H9 (cell line): ENCODE data around the gene KL. TPM values are rescaled to one million over a fixed set of nuclear protein-coding genes. Genes with fewer than 3 reads are reported as not detected.

ENCODE experiments used
- DNase-seq: peaks from one replicate; pipeline ENCODE4 v3.0.0-alpha.2; 2017
- H2AFZ ChIP-seq: one replicate; pipeline ENCODE4 v1.6.1; 2013; ENCODE audit warnings: mild to moderate bottlenecking, low read length, control low read depth, moderate library complexity
- H2AK5ac ChIP-seq: 2 replicates; pipeline ENCODE4 v1.6.1; 2013; ENCODE audit warnings: low read length, control low read depth, mixed read lengths; ENCODE audit not compliant: insufficient read length
- H2BK120ac ChIP-seq: one replicate; pipeline ENCODE4 v1.6.1; 2013; ENCODE audit warnings: low read depth, mild to moderate bottlenecking, low read length, control low read depth, inconsistent platforms; ENCODE audit not compliant: poor library complexity, severe bottlenecking
- H2BK12ac ChIP-seq: 2 replicates; pipeline ENCODE4 v1.6.1; 2013; ENCODE audit warnings: low read length, control low read depth, mixed read lengths, low read depth; ENCODE audit not compliant: insufficient read length
- H2BK15ac ChIP-seq: 2 replicates; pipeline ENCODE4 v1.6.1; 2013; ENCODE audit warnings: low read depth, low read length, control low read depth
- H2BK20ac ChIP-seq: one replicate; pipeline ENCODE4 v1.6.1; 2013; ENCODE audit warnings: low read depth, mild to moderate bottlenecking, low read length, control low read depth, inconsistent platforms; ENCODE audit not compliant: poor library complexity, severe bottlenecking
- H2BK5ac ChIP-seq: 2 replicates; pipeline ENCODE4 v1.6.1; 2013; ENCODE audit warnings: low read length, control low read depth, mixed read lengths; ENCODE audit not compliant: insufficient read length
- H3K14ac ChIP-seq: 2 replicates; pipeline ENCODE4 v1.6.1; 2013; ENCODE audit warnings: low read length, control low read depth; ENCODE audit not compliant: insufficient read depth
- H3K18ac ChIP-seq: 2 replicates; pipeline ENCODE4 v1.6.1; 2013; ENCODE audit warnings: low read depth, mild to moderate bottlenecking, mixed read lengths, low read length, control low read depth; ENCODE audit not compliant: insufficient read length
- H3K23ac ChIP-seq: 2 replicates; pipeline ENCODE4 v1.6.1; 2013; ENCODE audit warnings: low read length, control low read depth, mixed read lengths, low read depth; ENCODE audit not compliant: insufficient read length
- H3K23me2 ChIP-seq: 2 replicates; pipeline ENCODE4 v1.6.1; 2013; ENCODE audit warnings: low read depth, mild to moderate bottlenecking, mixed read lengths, low read length, control low read depth; ENCODE audit not compliant: insufficient read length, poor library complexity, severe bottlenecking
- H3K27ac ChIP-seq: 2 replicates; pipeline ENCODE4 v1.5.1; 2013; ENCODE audit warnings: low read length, control low read depth, mixed read lengths, low read depth; ENCODE audit not compliant: insufficient read length
- H3K27me3 ChIP-seq: 2 replicates; pipeline ENCODE4 v1.6.1; 2013; ENCODE audit warnings: low read length, control low read depth, inconsistent platforms; ENCODE audit not compliant: insufficient read depth
- H3K4ac ChIP-seq: 2 replicates; pipeline ENCODE4 v1.6.1; 2013; ENCODE audit warnings: low read depth, mild to moderate bottlenecking, control low read depth, inconsistent platforms, low read length, moderate library complexity
- H3K4me1 ChIP-seq: 2 replicates; pipeline ENCODE4 v1.6.1; 2013; ENCODE audit warnings: low read length, control low read depth, inconsistent platforms; ENCODE audit not compliant: insufficient read depth
- H3K4me2 ChIP-seq: 2 replicates; pipeline ENCODE4 v1.6.1; 2013; ENCODE audit warnings: low read length, control low read depth, mixed read lengths; ENCODE audit not compliant: insufficient read length, insufficient read depth
- H3K56ac ChIP-seq: 2 replicates; pipeline ENCODE4 v1.6.1; 2013; ENCODE audit warnings: low read depth, mild to moderate bottlenecking, mixed read lengths, low read length, control low read depth; ENCODE audit not compliant: insufficient read length
- H3K79me1 ChIP-seq: 2 replicates; pipeline ENCODE4 v1.6.1; 2013; ENCODE audit warnings: low read depth, mild to moderate bottlenecking, moderate library complexity, low read length, control low read depth, inconsistent platforms; ENCODE audit not compliant: insufficient read depth, poor library complexity, severe bottlenecking
- H3K79me2 ChIP-seq: 2 replicates; pipeline ENCODE4 v1.6.1; 2013; ENCODE audit warnings: low read length, control low read depth, inconsistent platforms; ENCODE audit not compliant: insufficient read depth
- H3K9ac ChIP-seq: 2 replicates; pipeline ENCODE4 v1.6.1; 2013; ENCODE audit warnings: low read length, control low read depth, mixed read lengths; ENCODE audit not compliant: insufficient read length; ENCODE audit errors: extremely low read depth
- H3K9me3 ChIP-seq: one replicate; pipeline ENCODE4 v1.6.1; 2013; ENCODE audit warnings: low read depth, low read length, inconsistent platforms; ENCODE audit not compliant: control insufficient read depth
- H3T11ph ChIP-seq: one replicate; pipeline ENCODE4 v1.6.1; 2013; ENCODE audit warnings: mild to moderate bottlenecking, low read length, control low read depth, inconsistent platforms
- H4K20me1 ChIP-seq: one replicate; pipeline ENCODE4 v1.6.1; 2013; ENCODE audit not compliant: control insufficient read depth, insufficient read length, insufficient read depth
- H4K5ac ChIP-seq: 2 replicates; pipeline ENCODE4 v1.6.1; 2013; ENCODE audit warnings: low read depth, mild to moderate bottlenecking, mixed read lengths, low read length, control low read depth; ENCODE audit not compliant: insufficient read length
- H4K8ac ChIP-seq: replicated peaks from 2 replicates; pipeline ENCODE4 v1.6.1; 2013; ENCODE audit warnings: low read length, control low read depth, mixed read lengths, low read depth; ENCODE audit not compliant: insufficient read length
- H4K91ac ChIP-seq: 2 replicates; pipeline ENCODE4 v1.6.1; 2013; ENCODE audit warnings: low read depth, mild to moderate bottlenecking, moderate library complexity, mixed read lengths, low read length, control low read depth; ENCODE audit not compliant: insufficient read length
- H3K27ac Mint-ChIP-seq, 3 experiments: 2 replicates in 2 of 3; 3 replicates in 1 of 3; pipeline ENCODE4 v1.8.0; 2020 to 2021; ENCODE audit warnings: mixed read lengths in 3 of 3, mild to moderate bottlenecking in 1 of 3, moderate library complexity in 1 of 3
- H3K27me3 Mint-ChIP-seq: 2 replicates; pipeline ENCODE4 v1.8.0; 2021; ENCODE audit warnings: low read depth, mild to moderate bottlenecking, moderate library complexity, mixed read lengths
- H3K36me3 Mint-ChIP-seq, 3 experiments: 2 replicates in 2 of 3; 3 replicates in 1 of 3; pipeline ENCODE4 v1.8.0; 2020 to 2021; ENCODE audit warnings: low read depth in 3 of 3, mixed read lengths in 3 of 3; ENCODE audit not compliant: insufficient read depth in 1 of 3
- H3K4me1 Mint-ChIP-seq, 2 experiments: 2 replicates each; pipeline ENCODE4 v1.8.0; 2020; ENCODE audit warnings: mixed read lengths in 2 of 2
- H3K4me3 Mint-ChIP-seq, 2 experiments: 2 replicates in 1 of 2; 3 replicates in 1 of 2; pipeline ENCODE4 v1.8.0; 2020 to 2021; ENCODE audit warnings: mild to moderate bottlenecking in 2 of 2, mixed read lengths in 2 of 2, moderate library complexity in 1 of 2
- H3K9me3 Mint-ChIP-seq, 2 experiments: 2 replicates in 1 of 2; 3 replicates in 1 of 2; pipeline ENCODE4 v1.8.0; 2020; ENCODE audit warnings: mild to moderate bottlenecking in 2 of 2, mixed read lengths in 2 of 2, moderate library complexity in 1 of 2
- WGBS: extraction: QIAGEN DNeasy Blood & Tissue Kit; methylation state at CpG from one replicate; pipeline ENCODE4 v1.1.7; 2013; ENCODE audit warnings: missing lambda C conversion rate, low lambda C conversion rate, mixed read lengths; ENCODE audit not compliant: insufficient read length; ENCODE audit errors: extremely low coverage; 5-methylcytosine and 5-hydroxymethylcytosine counted together
- total RNA-seq: library from RNA; stranded (reverse); gene quantifications from 2 replicates; pipeline ENCODE4 v1.2.1, GENCODE V29; 2021
- TF ChIP-seq, protein P1 (sequence below): fragments of 200-600 bp; sonication (generic); conservative IDR thresholded peaks from 3 replicates; pipeline ENCODE4 v1.8.0; 2021; ENCODE audit warnings: antibody characterized with exemption, mild to moderate bottlenecking

KL gene
- total RNA-seq, 1 experiment from 2014 or later: not detected

GRCh38 chr13:33100886-33101285, 84.7 kb downstream of the KL start:
- no CpG with 5 or more reads among the region's 3 CpGs for WGBS
- no peak overlapping the region for H3K4me3 Mint-ChIP-seq
- Histone ChIP-seq H2BK15ac (no peak overlapping the region), H2BK20ac (no peak overlapping the region), H3K23me2 (no peaks in the 10 kb centered on the region), H3K56ac (no peak overlapping the region), H2BK120ac (no peak overlapping the region), H3K18ac (no peak overlapping the region), H3K27me3 (no peaks in the 10 kb centered on the region), H3K14ac (no peak overlapping the region), H3T11ph (no peak overlapping the region), H2BK5ac (no peak overlapping the region), H2AK5ac (no peak overlapping the region), H3K9ac (no peak overlapping the region), H3K79me1 (no peaks in the 10 kb centered on the region), H3K79me2 (no peaks in the 10 kb centered on the region), H2AFZ (no peak overlapping the region), H3K4me1 (no peaks in the 10 kb centered on the region), H4K91ac (no peak overlapping the region), H3K4ac (no peak overlapping the region), H4K20me1 (no peaks in the 10 kb centered on the region), H3K27ac (no peak overlapping the region), H3K4me2 (no peak overlapping the region), H3K23ac (no peak overlapping the region), H2BK12ac (no peak overlapping the region), H4K5ac (no peak overlapping the region), H3K9me3 (no peaks in the 10 kb centered on the region), H4K8ac (no peak overlapping the region)
- no peak overlapping the region for H3K27ac Mint-ChIP-seq
- H3K36me3 Mint-ChIP-seq: peaks cover 0 to under 1% (median 0%) of the 10 kb centered on the region in 3 experiments; a peak in 2 of 7 replicates
- H3K27me3 Mint-ChIP-seq: no peaks in the 10 kb centered on the region
- no peak for DNase-seq
- peaks cover 4 to 6% of the 10 kb centered on the region in 2 experiments; a peak in 3 of 4 replicates for H3K4me1 Mint-ChIP-seq
- TF ChIP-seq, protein P1, sequence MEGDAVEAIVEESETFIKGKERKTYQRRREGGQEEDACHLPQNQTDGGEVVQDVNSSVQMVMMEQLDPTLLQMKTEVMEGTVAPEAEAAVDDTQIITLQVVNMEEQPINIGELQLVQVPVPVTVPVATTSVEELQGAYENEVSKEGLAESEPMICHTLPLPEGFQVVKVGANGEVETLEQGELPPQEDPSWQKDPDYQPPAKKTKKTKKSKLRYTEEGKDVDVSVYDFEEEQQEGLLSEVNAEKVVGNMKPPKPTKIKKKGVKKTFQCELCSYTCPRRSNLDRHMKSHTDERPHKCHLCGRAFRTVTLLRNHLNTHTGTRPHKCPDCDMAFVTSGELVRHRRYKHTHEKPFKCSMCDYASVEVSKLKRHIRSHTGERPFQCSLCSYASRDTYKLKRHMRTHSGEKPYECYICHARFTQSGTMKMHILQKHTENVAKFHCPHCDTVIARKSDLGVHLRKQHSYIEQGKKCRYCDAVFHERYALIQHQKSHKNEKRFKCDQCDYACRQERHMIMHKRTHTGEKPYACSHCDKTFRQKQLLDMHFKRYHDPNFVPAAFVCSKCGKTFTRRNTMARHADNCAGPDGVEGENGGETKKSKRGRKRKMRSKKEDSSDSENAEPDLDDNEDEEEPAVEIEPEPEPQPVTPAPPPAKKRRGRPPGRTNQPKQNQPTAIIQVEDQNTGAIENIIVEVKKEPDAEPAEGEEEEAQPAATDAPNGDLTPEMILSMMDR: no peak
- H3K9me3 Mint-ChIP-seq: no peaks in the 10 kb centered on the region
